BLaER1 (cell line): ENCODE data around the gene ZNRF1.
A peak's percentile ranks its signal among the peaks of the same experiment; 100 is the strongest.

Source experiments
- H3K27ac ChIP-seq: shearing (Covaris generic); formaldehyde crosslinking; 2 replicates; pipeline ENCODE4 v1.8.1; 2022
- H3K27me3 ChIP-seq: shearing (Covaris generic); formaldehyde crosslinking; 2 replicates; pipeline ENCODE4 v1.8.1; 2022
- H3K36me3 ChIP-seq: shearing (Covaris generic); formaldehyde crosslinking; 2 replicates; pipeline ENCODE4 v1.8.1; 2022
- H3K4me1 ChIP-seq: shearing (Covaris generic); formaldehyde crosslinking; 2 replicates; pipeline ENCODE4 v1.8.1; 2022
- H3K4me2 ChIP-seq: shearing (Covaris generic); formaldehyde crosslinking; 2 replicates; pipeline ENCODE4 v1.8.1; 2022
- H3K4me3 ChIP-seq: shearing (Covaris generic); formaldehyde crosslinking; 2 replicates; pipeline ENCODE4 v1.8.1; 2022
- H3K9ac ChIP-seq: shearing (Covaris generic); formaldehyde crosslinking; 2 replicates; pipeline ENCODE4 v1.8.1; 2022
- H3K9me3 ChIP-seq: shearing (Covaris generic); formaldehyde crosslinking; 2 replicates; pipeline ENCODE4 v1.8.1; 2022
- H4K20me1 ChIP-seq: shearing (Covaris generic); formaldehyde crosslinking; 2 replicates; pipeline ENCODE4 v1.8.1; 2022
- Cebpa-rat ChIP-seq: shearing (Covaris generic); IDR thresholded peaks from 2 replicates; pipeline ENCODE4 v1.8.1; 2022

Gene ZNRF1

GRCh38 chr16:74999609-75000480, 1.0 kb downstream of the ZNRF1 start:
- peaks cover 46% of the 10 kb centered on the region for H3K4me1 ChIP-seq
- H3K4me3 ChIP-seq = peak overlapping the region; percentile 99
- peak overlapping the region; percentile 99 for H3K9ac ChIP-seq
- no peak for TF ChIP-seq Cebpa-rat
- H4K20me1 ChIP-seq = peaks cover 55% of the 10 kb centered on the region
- H3K27me3 ChIP-seq = no peaks in the 10 kb centered on the region
- H3K27ac ChIP-seq = peak overlapping the region; percentile 99
- no peaks in the 10 kb centered on the region for H3K9me3 ChIP-seq
- peak overlapping the region; percentile 97 for H3K4me2 ChIP-seq
- H3K36me3 ChIP-seq = peaks cover 18% of the 10 kb centered on the region

DNA sequence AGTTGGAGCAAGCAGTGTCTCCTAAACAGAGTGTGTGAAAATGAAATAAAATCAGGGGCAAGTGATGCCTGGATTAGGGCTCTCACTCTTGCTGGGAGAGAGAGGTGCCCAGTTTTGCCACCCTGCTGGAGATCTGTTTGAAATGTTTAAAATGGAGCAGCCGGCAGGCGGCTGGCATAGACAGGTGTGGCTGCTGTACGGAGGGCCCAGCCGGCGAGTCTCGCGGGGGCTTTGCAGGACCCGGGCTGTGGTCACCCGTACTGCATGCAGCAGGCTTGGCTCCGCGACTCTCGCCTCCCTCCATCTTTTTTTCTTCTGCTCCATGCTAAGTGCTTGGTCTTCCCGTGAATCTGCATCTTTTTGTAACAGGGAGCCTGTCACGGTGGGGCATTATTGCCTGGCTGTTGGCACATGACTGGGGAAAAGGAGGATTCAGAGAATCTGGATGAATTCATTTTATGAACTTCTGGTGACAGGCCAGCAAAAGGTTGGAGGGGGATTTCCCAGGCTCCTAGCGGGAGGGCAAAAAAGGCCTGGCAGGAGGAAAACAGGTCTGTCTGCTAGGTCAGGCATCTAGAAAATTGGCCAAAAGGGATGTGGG, 1.8 kb downstream of the ZNRF1 start:
- H4K20me1 ChIP-seq = peaks cover 63% of the 10 kb centered on the region
- H3K36me3 ChIP-seq = peaks cover 25% of the 10 kb centered on the region
- peaks cover 53% of the 10 kb centered on the region for H3K4me1 ChIP-seq
- no peak for TF ChIP-seq Cebpa-rat
- H3K9ac ChIP-seq = peak overlapping the region; percentile 99
- H3K9me3 ChIP-seq = peaks cover 4% of the 10 kb centered on the region; the same call in 1 of the 2 replicates
- no peaks in the 10 kb centered on the region for H3K27me3 ChIP-seq
- H3K27ac ChIP-seq = peak overlapping the region; percentile 99
- peak overlapping the region; percentile 97 for H3K4me2 ChIP-seq
- peak overlapping the region; percentile 99 for H3K4me3 ChIP-seq

- peak; percentile 69; the same call in 1 of the 2 replicates for TF ChIP-seq Cebpa-rat
- Histone ChIP-seq H3K27ac (peak overlapping the region; percentile 99), H3K27me3 (no peaks in the 10 kb centered on the region), H3K9me3 (peaks cover 17% of the 10 kb centered on the region), H3K4me2 (peak overlapping the region; percentile 97), H3K9ac (peak overlapping the region; percentile 99), H3K36me3 (peaks cover 43% of the 10 kb centered on the region), H3K4me3 (peak overlapping the region; percentile 99), H4K20me1 (peaks cover 82% of the 10 kb centered on the region), H3K4me1 (peaks cover 72% of the 10 kb centered on the region)
Measured at GRCh38 chr16:75002474-75002873, 3.6 kb downstream of the ZNRF1 start.

DNA sequence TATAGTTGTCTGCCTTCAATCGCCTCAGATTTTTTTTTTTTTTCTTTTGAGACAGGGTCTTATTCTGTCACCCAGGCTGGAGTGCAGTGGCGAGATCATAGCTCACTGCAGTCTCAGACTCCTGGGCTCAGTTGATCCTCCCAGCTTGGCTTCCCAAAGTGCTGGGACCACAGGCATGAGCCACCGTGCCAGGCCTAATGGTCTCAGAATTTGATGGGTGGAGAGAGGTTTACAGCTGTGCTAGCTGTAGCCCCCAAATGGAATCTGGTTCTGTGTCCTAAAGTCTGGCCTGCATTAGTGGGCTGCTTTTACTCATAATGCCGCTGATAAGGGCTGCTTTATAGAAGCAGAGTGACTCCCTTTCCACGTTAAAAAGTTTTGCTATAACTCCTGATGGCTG, 5.1 kb downstream of the ZNRF1 start:
- H3K9me3 ChIP-seq = peaks cover 31% of the 10 kb centered on the region
- peak overlapping the region; percentile 11; the same call in 1 of the 2 replicates for H3K27ac ChIP-seq
- peaks cover 96% of the 10 kb centered on the region for H4K20me1 ChIP-seq
- no peak overlapping the region for H3K9ac ChIP-seq
- TF ChIP-seq Cebpa-rat = no peak
- no peaks in the 10 kb centered on the region for H3K27me3 ChIP-seq
- peaks cover 58% of the 10 kb centered on the region for H3K36me3 ChIP-seq
- H3K4me1 ChIP-seq = peaks cover 70% of the 10 kb centered on the region
- no peak overlapping the region for H3K4me3 ChIP-seq
- peak overlapping the region; percentile 97 for H3K4me2 ChIP-seq

DNA sequence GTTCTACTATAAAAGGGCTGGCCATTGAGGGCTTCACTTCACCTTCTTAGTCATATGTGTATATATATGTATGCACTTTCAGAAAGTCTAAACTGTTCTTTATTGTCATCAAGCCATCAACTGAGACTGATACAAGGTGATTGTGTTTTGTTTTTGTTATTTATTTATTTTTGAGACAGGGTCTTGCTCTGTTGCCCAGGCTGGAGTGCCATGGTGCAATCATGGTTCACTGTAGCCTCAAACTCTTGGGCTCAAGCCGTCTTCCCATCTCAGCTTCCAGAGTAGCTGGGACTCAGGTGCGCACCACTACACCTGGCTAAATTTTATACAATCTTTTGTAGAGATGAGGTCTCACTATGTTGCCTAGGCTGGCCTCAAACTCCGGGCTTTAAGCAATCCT, 5.6 kb downstream of the ZNRF1 start:
- H3K27ac ChIP-seq = no peak overlapping the region
- H4K20me1 ChIP-seq = peaks cover 100% of the 10 kb centered on the region
- H3K4me2 ChIP-seq = peak overlapping the region; percentile 97
- H3K4me3 ChIP-seq = no peak overlapping the region
- H3K9me3 ChIP-seq = peaks cover 36% of the 10 kb centered on the region
- H3K9ac ChIP-seq = no peak overlapping the region
- H3K36me3 ChIP-seq = peaks cover 63% of the 10 kb centered on the region
- peaks cover 70% of the 10 kb centered on the region for H3K4me1 ChIP-seq
- TF ChIP-seq Cebpa-rat = no peak
- no peaks in the 10 kb centered on the region for H3K27me3 ChIP-seq

DNA sequence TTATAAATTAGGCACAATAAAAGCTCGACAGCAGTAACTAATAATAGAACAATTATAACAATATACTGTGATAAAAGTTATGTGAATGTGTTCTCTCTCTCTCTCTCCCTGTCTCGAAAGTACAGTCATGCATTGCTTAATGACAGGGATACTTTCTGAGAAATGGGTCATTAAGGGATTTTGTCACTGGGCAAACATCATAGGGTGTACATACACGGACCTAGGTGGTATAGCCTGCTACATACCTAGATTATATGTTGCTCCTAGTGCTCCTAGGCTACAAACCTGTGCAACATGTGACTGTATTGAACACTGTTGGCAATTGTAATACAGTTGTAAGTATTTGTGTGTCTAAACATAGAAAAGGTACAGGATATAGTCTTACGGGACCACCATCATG, 6.9 kb downstream of the ZNRF1 start:
- Histone ChIP-seq H3K27ac (no peak overlapping the region), H3K4me3 (no peak overlapping the region), H3K4me2 (peak overlapping the region; percentile 97; the same call in 1 of the 2 replicates), H4K20me1 (peaks cover 100% of the 10 kb centered on the region), H3K4me1 (peaks cover 80% of the 10 kb centered on the region), H3K36me3 (peaks cover 71% of the 10 kb centered on the region), H3K9ac (no peak overlapping the region), H3K9me3 (peaks cover 36% of the 10 kb centered on the region), H3K27me3 (no peaks in the 10 kb centered on the region)
- TF ChIP-seq Cebpa-rat = no peak

- TF ChIP-seq Cebpa-rat = no peak
- Histone ChIP-seq H3K27ac (no peak overlapping the region), H3K4me2 (peak overlapping the region; percentile 97), H3K4me3 (no peak overlapping the region), H3K4me1 (peaks cover 84% of the 10 kb centered on the region), H3K9ac (no peak overlapping the region), H4K20me1 (peaks cover 100% of the 10 kb centered on the region), H3K27me3 (no peaks in the 10 kb centered on the region), H3K36me3 (peaks cover 71% of the 10 kb centered on the region), H3K9me3 (peaks cover 36% of the 10 kb centered on the region)
Measured at GRCh38 chr16:75007443-75007842, 8.6 kb downstream of the ZNRF1 start.

DNA sequence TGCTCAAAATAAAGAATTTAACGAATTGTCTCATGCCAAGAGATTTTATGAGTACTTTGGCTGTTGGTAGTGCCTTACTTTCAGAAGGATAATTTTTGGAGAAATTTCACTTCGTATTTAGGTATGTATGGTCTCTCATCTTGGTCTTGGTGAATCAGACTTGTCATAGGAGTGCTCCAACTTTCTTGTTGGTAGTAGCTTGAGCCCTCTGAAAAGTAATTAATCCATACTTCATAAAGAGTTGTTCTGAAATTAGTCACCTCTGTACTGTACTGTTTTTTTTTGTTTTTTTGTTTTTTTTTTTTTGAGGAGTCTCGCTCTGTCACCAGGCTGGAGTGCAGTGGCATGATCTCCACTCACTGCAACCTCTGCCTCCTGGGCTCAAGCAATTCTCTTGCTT, 11.6 kb downstream of the ZNRF1 start:
- H3K4me3 ChIP-seq = no peak overlapping the region
- H3K27ac ChIP-seq = peak overlapping the region; percentile 62; the same call in 1 of the 2 replicates
- H3K27me3 ChIP-seq = no peaks in the 10 kb centered on the region
- H3K4me1 ChIP-seq = peaks cover 71% of the 10 kb centered on the region
- peak overlapping the region; percentile 71 for H3K4me2 ChIP-seq
- H4K20me1 ChIP-seq = peaks cover 100% of the 10 kb centered on the region
- H3K36me3 ChIP-seq = peaks cover 57% of the 10 kb centered on the region
- no peak overlapping the region for H3K9ac ChIP-seq
- TF ChIP-seq Cebpa-rat = no peak
- peaks cover 43% of the 10 kb centered on the region for H3K9me3 ChIP-seq

GRCh38 chr16:75011634-75012307, 12.9 kb downstream of the ZNRF1 start:
- peak overlapping the region; percentile 62 for H3K27ac ChIP-seq

More at GRCh38 chr16:75011634-75012307, 12.9 kb downstream of the ZNRF1 start:
- H3K27me3 ChIP-seq = no peaks in the 10 kb centered on the region
- peaks cover 40% of the 10 kb centered on the region for H3K9me3 ChIP-seq
- peak overlapping the region; percentile 71 for H3K4me2 ChIP-seq
- peaks cover 58% of the 10 kb centered on the region for H3K36me3 ChIP-seq
- no peak for TF ChIP-seq Cebpa-rat
- H3K4me1 ChIP-seq = peaks cover 58% of the 10 kb centered on the region
- H3K9ac ChIP-seq = peak overlapping the region; percentile 57; the same call in 1 of the 2 replicates
- H3K4me3 ChIP-seq = peak overlapping the region; percentile 9
- H4K20me1 ChIP-seq = peaks cover 100% of the 10 kb centered on the region
